ENCODE data around the gene UBE2D2.

Gene UBE2D2

DNA sequence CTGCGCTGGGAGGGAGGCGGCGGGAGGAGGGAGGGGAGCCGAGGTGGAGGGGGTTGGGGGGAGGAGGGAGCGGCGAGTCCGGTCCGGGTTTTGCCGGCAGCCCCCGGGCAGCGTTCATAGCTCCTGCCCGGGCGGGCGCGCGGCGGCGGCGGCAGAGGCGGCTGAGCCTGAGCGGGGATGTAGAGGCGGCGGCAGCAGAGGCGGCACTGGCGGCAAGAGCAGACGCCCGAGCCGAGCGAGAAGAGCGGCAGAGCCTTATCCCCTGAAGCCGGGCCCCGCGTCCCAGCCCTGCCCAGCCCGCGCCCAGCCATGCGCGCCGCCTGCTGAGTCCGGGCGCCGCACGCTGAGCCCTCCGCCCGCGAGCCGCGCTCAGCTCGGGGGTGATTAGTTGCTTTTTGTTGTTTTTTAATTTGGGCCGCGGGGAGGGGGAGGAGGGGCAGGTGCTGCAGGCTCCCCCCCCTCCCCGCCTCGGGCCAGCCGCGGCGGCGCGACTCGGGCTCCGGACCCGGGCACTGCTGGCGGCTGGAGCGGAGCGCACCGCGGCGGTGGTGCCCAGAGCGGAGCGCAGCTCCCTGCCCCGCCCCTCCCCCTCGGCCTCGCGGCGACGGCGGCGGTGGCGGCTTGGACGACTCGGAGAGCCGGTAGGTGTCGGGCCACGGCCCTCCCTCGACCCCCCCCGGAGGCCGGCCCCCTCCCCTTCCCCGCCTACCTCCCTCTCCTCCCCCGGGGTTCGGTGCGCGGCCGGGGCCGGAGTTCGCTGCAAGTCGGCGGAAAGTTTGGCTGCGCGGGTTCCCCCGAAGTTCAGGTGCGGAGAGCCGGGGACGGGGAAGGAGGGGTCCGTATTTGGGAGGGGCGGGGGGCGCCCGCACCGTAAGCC, 87.3 kb downstream of the UBE2D2 start, which contains the start of gene CXXC5:
CXXC5 (plus strand) TSS at position 145 of the 877 bp plus-strand sequence. CDS start 32,175 bp downstream, outside the sequence.
- DNase-seq, result peak; percentile 58

DNA sequence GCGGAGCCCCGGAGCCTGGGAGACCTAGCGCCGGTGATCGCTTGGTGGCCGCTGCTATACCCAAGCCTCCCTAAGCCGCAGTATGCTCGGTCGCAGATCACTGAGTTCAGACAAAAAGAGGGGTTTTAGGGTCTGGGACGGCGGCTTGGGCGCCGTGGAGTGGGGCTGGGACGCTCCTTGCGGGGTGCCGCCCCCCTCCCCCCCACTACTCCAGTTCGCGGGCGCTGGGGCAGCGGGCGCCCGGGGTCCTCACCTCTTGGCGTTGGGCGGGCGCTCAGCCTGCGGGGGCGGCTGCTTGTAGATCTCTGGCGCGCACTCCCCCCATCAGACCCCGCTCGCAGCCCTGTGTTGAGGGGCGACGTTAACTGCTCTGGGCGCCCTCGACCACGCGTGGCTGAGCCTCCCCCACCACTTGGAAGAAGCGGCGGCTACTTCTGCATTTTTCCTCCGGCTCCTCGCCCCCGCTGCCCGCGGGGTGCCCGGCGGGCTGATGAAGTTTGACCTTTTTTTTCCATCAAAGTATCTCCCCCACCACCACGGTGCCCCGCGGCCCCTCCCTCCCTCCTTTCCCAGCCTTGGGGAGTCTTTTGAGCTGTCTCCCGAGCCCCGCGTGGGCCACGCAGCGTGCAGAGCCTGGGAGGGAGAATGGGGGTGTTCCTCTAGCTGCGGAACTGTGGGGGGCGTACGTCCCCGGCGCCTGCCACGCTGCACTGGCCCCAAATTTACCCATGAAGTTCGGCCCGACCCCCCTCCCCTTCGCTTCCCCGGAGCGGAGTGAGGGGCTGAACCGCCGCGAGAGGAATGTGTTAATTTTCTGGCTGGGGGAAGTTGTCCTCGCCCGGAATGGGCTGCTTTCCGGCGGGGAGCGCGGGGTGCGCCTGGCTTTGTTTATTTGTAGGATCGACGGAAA, 88.2 kb downstream of the UBE2D2 start:
- DNase-seq, result no peak

DNA sequence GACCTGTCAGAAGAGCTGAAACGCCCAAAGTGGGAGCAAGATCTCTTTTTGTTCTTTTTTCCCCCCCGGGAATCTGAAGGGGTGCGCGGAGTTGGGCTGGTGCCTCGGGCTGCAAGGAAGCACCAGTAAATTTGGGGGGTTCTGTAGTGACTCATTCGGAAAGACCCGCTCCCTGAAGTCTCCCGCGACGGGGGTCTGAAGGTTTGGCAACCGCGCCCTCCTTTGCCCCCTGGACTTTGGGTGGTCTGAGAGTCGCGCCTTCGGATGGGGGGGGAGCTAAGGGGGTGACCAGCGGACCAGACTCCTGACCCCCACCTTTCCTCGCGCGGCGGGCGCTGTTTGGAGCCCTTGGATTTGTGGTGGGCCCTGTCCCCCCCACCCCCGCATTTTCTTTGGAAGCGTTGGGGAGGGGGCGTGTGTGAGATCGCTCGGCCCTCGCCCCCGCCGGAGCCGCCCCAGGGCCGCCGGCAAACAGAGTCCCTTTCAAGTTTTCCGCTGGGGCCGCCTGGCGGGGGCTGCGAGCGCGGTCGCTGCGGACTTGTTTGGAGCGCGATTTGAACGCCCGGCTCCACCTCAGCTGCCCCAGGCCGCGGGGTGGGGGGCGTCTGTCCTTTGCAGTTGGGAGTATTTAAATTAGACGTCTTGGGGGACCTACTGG, 89.0 kb downstream of the UBE2D2 start:
- DNase-seq, result no peak

DNA sequence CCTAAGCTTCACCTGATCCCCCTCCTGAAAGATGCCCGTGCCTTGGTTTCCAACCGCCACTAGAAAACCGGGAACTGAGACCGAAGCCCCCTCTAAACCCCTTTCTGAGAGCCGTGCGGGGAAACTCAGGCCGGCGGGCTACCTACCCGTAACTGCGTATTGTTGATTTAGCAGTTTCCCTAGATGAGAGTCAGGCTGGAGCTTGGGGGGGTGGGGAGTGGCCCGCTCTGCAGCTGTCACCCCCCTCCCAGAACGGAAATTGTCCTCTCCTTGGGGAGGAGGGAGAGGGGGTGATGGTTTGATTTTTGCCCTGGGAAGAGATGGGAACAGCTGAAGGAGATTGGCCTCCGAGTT, 89.5 kb downstream of the UBE2D2 start:
- no peak for DNase-seq

DNA sequence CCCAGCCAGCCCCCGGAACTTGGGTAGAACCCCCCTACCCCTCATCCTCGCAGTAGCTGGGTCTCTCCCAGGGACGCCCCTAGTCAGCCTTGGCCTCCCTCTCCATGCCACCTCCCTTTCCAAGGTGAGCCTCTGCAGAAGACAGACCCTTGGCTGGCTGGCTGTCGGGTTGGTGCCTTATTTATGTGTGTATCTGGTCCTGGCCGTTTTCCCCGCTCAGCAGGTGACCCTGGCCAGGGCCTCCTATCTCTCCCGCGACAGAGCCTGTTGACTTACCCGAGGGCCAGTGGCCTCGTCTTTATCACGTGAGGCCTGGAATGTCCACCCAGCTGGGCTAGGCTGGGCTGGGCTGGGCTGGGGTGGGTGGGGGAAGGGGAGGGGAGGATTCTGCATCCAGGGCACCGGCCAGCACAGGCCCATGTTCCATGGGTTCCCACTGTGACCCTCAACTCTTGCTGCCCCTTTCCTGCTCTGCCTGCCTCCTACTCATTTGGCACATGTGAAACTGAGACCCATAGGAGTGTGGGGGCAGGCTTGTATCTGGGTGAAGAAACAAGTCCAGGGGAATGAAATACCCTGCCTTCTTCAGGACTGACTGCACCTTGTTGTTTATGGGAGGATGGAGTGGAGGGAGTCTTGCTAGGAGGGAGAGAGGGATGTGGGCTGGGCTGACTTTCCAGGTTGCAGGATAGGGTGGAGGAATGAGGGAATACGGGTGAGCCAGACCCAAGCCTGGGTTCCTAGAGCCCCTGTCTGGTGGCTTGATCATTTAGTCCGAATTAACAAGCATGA, 90.1 kb downstream of the UBE2D2 start:
- DNase-seq, result no peak

DNA sequence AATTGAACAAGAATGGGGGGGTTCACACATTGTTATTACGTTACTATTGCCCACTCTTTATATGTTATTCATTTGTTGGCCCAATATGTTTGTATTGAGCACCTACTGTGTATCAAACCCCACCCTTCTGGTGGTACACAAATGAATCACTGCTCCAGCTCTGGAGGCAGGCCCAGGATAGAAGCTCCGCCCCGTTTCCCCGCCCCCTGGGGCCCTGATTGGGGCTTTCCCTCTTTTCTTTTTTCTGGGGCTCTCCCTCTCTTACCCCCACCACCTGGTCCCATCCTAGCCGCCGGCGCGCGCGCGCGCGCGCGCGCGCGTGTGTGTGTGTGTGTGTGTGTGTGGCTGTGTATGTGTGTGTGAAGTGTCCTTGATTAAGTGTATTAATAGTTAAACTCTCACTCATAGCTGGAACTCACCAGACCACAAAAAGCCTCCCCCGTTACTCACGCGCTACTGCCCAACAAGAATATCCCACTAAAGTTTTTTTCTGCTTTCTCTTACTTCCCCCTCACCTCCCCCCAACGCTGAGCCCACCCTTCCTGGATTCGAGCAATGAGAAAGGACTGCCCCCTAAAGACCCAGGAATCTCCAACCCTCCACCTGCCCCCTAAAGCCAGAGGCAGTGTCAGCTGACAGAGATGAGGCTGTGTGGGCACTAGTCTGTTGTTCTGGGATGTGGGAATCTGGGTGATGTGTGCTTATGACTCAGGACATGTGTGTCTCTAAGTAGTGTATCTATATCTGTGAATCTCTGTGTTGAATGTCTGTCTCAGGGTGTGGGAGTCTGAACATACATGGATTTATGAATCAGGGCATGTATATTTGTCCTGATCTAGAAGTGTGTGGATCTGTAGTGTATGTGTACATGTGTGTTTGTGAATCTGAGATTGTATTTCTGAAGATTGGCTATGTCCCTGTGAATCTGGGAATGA, 91.0 kb downstream of the UBE2D2 start:
- DNase-seq, result peak; percentile 74

DNA sequence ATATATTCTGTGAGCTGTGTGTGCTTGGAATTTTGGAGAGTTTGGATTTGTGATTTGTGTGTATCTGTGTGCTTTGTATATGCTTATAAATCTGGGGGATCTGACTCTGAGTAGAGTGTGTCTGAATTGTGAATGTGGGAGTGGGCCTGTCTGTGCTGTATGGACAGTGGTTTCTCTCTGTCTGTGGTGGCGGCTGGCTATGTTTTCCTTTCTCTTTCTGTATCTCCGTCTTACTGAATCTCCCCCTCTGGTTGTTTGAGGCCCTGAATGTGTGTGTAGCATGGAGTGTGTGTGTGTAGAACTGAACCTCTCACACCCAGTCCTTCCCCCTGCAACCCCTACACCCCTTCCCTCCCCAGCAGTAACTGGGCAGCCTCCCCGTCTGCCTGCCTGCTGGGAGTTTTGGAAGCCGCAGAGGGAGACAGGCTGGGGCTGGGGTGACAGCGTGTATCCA, 91.7 kb downstream of the UBE2D2 start:
- DNase-seq, result no peak

DNA sequence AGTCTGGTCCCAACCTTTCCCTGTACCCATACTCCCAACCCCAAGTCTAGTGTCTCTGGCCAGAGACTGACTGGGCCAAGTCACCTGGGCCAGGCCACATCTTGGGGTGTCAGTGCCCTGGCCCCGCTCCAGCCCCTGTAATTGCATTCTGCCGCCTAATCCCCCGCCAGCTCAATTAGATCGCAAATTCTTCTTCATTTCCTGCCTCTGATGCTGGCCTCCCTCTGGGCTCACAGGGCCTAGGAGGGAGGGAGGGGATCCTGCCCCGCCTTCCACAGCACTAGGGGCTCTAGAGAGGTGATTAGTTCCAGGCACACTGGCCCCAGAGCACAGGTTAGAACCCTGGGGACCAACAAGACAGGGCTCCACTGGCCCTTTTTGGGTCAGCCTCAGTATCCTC, 92.5 kb downstream of the UBE2D2 start:
- no peak for DNase-seq

DNA sequence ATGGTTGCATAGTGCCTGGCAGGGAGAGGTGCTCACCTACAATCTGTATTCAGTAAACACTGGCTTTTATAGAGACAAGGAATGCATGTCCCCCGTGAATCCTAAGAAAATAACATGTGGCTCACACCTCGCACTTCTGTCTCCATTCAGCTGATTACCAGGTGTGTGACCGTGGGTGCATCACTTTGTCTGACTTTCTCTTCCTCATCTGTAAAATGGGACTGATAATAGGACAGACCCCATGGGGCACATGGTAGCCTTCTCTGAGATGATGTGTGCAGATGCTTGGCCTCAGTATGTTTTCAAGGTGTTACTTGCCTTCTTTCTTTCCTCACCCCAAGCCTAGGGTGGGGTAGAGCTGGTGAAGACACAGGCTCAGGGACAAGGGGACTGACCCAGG, 93.3 kb downstream of the UBE2D2 start:
- no peak for DNase-seq

DNA sequence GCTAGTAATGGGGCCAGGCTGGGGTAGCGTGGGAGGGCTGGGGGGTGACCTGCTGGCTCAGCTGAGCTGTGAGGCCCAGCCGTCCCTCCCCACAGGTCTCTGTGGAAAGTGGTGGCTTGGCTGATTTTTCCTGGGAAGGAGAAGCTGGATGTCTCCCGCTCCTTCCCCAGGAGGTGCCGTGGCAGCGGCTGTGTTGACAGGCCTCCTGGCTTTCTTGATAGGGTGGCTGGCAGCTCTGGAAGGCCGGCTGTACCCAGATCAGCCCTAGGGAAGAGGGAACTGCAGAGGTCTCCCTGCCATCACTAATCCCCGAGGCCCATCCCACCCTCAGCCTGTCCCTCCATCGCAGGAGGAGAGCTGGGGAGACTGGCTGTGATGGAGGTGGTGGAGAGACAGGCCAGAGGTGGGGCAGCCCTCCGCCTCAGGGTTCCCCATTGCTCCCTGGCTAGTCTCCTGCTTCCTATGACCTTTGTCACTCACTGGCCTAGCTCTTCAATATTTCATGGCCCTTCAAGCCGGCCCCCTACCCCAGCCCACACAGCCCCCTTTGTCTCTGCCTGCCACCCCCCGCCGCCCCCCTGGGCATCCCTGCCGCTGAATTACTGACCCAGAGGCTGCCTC, 93.8 kb downstream of the UBE2D2 start:
- no peak for DNase-seq

DNA sequence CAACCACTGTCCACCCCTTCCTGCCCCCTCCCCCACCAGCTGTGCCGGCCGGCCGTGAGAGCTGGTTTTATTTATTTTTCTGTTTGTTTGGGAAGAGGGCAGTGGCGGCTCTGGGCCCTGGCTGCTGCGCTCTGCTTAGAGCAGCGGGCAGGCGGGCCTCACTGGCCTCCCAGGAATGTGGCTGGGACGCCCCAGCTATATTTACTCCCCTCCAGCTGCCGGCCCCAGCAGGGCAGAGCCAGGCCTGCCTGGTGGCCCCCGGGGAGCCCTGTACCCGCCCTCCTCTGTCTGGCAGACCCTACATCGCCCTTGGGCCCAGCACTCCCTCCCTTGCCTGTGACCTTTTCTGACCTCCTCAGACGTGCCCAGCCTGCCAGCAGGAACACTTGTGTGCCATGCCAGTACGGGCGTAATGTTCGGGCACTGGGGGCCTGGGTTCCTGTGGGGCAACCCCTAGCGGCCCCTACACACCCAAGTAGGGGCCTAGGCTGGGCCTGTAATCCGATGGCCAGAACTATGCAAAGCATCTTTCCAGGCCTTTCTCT, 94.7 kb downstream of the UBE2D2 start:
- DNase-seq, result no peak

DNA sequence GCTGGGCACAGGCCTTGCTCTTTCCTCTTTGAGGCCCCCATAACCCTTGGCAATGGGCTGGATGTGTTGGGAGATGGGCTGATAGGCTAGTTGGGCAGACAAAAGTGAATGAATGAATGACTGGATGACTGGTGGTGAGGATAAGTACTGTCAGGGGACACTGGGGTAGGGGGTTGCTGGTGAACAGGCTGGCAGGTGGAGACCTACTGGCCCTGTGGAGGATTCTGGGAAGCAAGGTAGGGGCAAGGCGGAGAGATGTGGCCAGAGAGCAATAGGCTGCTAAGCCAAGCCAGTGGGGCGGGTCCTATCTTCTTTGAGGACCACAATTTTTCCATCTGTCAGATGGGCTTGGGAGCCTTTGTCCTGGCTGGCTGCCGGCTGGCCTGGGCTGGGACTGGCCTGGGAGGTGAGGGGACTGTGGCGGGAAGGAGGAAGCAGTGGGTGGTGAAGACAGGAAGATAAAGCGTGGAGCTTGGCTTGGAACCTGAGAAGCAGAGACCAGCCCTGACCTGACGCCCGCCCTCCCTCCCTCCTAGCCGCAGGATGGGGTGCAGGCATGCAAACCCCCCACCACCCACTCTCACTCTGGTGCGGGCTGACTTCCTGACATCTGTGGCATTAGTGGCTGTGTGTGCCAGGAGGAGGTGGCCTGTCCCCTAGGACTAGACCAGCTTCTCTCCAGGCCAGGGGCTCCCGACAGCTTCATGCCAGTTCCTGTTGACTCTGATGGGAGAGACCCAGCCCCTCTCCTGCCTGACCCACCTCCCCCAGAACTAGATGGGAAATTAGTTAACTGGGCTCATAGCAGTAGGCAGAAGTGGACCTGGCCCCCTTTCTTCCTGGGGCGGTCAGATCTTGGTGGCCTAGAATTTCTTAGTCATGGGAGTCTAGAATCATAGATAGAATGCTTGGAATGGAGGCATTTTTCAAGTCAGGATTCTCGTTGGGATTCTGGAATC, 96.5 kb downstream of the UBE2D2 start:
- DNase-seq, result no peak

DNA sequence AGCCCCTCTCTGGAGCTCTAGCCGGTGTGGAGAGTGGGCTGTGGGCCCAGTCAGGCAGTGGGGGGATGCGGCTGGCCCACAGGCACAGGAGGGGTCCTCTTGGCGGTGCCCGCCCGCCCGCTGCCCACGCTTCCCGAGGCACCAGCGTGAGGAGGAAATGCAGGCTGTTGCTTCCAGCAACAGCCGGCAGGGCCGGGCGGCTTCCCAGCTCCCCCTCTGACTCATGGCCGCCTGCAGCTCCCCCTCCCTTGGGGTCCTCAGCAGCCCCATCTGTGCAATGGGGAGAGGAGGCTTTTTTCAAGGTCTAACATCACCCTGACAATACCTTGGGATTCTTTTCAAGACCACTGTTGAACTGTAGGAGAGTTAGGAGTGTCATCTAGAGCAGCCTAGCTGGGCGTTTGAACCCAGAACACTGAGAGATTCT, 97.4 kb downstream of the UBE2D2 start:
- no peak for DNase-seq

DNA sequence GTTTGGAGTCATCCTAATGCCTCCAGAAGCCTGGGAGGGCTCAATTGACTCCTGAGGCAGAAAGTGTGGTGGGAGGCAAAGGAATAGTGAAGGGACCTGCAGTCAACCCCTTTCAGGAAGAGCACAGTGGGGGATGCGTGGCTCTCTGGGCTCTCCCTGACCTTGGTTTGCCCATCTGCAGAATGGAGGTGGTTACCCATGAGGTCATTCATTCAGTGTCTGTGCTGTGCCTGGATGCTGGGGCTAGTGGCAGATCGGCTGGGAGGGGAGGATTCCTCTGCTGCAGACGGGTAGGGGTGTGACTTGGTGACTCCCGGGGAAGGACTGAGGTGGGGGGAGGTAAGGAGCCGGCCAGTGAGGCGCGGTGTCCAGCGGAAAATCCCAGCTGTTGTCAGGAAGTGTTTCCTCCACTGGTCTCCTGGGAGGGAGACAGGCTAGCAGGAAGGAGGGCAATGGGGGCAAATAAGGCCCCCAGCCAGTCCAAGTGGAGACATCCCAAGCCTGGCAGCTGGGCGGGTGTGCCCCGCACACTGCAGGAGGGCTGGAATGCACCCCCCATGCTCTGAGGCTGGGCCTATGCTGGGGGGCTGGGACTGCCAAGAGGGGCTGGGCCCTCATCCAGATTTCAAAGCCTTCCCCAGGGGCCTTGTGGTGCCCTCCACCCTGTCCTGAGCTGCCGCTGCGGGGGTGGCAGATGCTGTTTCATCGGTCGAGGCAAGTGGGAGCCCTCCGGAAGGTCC, 98.0 kb downstream of the UBE2D2 start:
- no peak for DNase-seq

DNA sequence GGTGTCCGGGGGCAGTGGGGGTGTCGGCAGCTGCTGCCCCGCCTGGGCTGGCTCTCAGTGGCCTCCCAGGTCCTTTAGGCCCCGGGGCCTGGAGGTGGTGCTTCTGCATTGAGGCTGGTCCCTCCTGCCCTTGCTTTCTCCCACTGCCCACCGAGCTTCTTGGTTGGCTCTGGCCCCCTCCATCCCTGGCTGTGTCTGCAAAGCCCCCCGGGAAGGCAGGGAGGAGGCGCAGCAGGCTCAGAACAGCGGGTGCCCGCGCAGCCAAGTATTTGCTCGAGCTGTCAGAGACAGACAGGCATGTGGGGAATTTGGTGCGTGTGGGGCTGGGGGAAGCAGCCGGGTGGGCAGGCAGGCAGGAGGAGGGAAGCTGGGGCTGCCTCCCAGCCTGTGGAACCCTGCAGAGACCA, 98.6 kb downstream of the UBE2D2 start:
- DNase-seq, result no peak

DNA sequence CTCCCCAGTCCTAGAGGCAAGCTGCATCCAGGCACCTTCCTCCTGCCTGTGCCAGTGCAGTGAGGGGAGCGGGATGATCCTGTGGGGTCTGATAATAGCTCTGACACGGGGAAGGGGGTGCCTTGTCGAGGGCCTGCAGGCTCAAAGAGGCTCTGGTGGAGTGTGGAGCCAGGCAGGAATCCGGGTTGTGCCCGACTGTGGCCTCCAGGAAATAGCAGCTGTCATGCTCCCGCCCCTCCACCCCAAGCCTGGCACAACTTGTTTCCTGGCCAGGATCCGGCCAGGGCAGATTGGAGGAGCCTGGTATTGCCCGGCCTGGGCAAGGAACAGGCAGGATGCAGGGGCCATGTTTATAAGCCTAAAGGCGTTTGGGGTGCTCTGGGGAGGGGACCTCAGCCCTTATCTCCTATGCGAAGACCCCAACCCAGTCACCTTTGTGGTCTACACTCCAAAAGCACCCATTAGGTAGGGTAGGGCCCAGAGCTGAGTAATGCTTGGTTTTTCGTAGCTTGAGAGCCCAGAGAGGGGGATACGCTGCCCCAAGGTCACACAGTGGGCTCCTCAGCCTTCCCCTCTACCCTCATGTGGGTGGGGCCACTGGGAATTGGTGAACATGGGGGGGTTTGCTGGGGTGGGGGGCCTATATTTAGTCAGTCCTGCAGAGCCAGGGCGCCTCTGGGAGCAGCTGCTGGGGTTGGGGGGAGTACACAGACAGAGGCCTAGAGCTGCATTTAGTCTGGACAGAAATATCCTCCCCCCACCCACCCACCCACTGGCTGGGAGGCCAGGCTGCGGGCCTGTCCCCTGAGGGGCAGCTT, 99.2 kb downstream of the UBE2D2 start:
- DNase-seq, result no peak

Data from activated gamma-delta T cell treated with Interleukin-2 at 50 U/mL for 16 hours (primary cell).